Measurements from ENCODE around the gene ACOXL.
A peak's percentile ranks its signal among the peaks of the same experiment; 100 is the strongest.

The ACOXL gene

GRCh38 chr2:110752871-110753270 is 20.5 kb downstream of the ACOXL start:
- DNase-seq (ENCODE audit: low read depth, low spot score), result no peak
- Histone ChIP-seq H3K27ac (ENCODE audit: low read length) (no peak overlapping the region), H3K9me3 (ENCODE audit: control insufficient read depth, insufficient read depth, low read length) (no peaks in the 10 kb centered on the region), H3K36me3 (ENCODE audit: control insufficient read depth, insufficient read depth, low read length) (no peaks in the 10 kb centered on the region), H3K4me1 (ENCODE audit: control insufficient read depth, insufficient read depth, low read length) (peaks cover 6% of the 10 kb centered on the region), H3K4me3 (ENCODE audit: low read length) (no peak overlapping the region), H3K27me3 (ENCODE audit: control insufficient read depth, insufficient read depth, low read length) (no peaks in the 10 kb centered on the region)
- WGBS (ENCODE audit: insufficient coverage, insufficient read length), result no CpG with 5 or more reads among the region's 2 CpGs

GRCh38 chr2:110755491-110756078 is 23.2 kb downstream of the ACOXL start:
- H3K27me3 ChIP-seq (ENCODE audit: control insufficient read depth, insufficient read depth, low read length), result no peaks in the 10 kb centered on the region
- WGBS (ENCODE audit: insufficient coverage, insufficient read length), result no CpG with 5 or more reads among the region's 4 CpGs
- H3K4me1 ChIP-seq (ENCODE audit: control insufficient read depth, insufficient read depth, low read length), result no peaks in the 10 kb centered on the region
- no peaks in the 10 kb centered on the region for H3K9me3 ChIP-seq (ENCODE audit: control insufficient read depth, insufficient read depth, low read length)
- DNase-seq (ENCODE audit: low read depth, low spot score), result no peak
- H3K4me3 ChIP-seq (ENCODE audit: low read length), result no peak overlapping the region
- H3K36me3 ChIP-seq (ENCODE audit: control insufficient read depth, insufficient read depth, low read length), result no peaks in the 10 kb centered on the region
- H3K27ac ChIP-seq (ENCODE audit: low read length), result no peak overlapping the region

GRCh38 chr2:110759411-110759810 is 27.0 kb downstream of the ACOXL start:
- Histone ChIP-seq H3K36me3 (ENCODE audit: control insufficient read depth, insufficient read depth, low read length) (no peaks in the 10 kb centered on the region), H3K27ac (ENCODE audit: low read length) (no peak overlapping the region), H3K4me3 (ENCODE audit: low read length) (no peak overlapping the region), H3K27me3 (ENCODE audit: control insufficient read depth, insufficient read depth, low read length) (no peaks in the 10 kb centered on the region), H3K4me1 (ENCODE audit: control insufficient read depth, insufficient read depth, low read length) (no peaks in the 10 kb centered on the region), H3K9me3 (ENCODE audit: control insufficient read depth, insufficient read depth, low read length) (no peaks in the 10 kb centered on the region)
- no peak for DNase-seq (ENCODE audit: low read depth, low spot score)
- WGBS (ENCODE audit: insufficient coverage, insufficient read length), result no CpG with 5 or more reads among the region's 2 CpGs

GRCh38 chr2:110764931-110765330 is 32.6 kb downstream of the ACOXL start:
- Histone ChIP-seq H3K4me3 (ENCODE audit: low read length) (no peak overlapping the region), H3K9me3 (ENCODE audit: control insufficient read depth, insufficient read depth, low read length) (no peaks in the 10 kb centered on the region), H3K27me3 (ENCODE audit: control insufficient read depth, insufficient read depth, low read length) (no peaks in the 10 kb centered on the region), H3K27ac (ENCODE audit: low read length) (no peak overlapping the region), H3K36me3 (ENCODE audit: control insufficient read depth, insufficient read depth, low read length) (no peaks in the 10 kb centered on the region), H3K4me1 (ENCODE audit: control insufficient read depth, insufficient read depth, low read length) (peaks cover 2% of the 10 kb centered on the region; the same call in 1 of the 2 replicates)
- WGBS (ENCODE audit: insufficient coverage, insufficient read length), result no CpG with 5 or more reads among the region's 1 CpG
- DNase-seq (ENCODE audit: low read depth, low spot score), result no peak

GRCh38 chr2:110766291-110766690 is 33.9 kb downstream of the ACOXL start:
- no peak for DNase-seq (ENCODE audit: low read depth, low spot score)
- no peak overlapping the region for H3K27ac ChIP-seq (ENCODE audit: low read length)
- H3K9me3 ChIP-seq (ENCODE audit: control insufficient read depth, insufficient read depth, low read length), result no peaks in the 10 kb centered on the region
- WGBS (ENCODE audit: insufficient coverage, insufficient read length), result no CpG with 5 or more reads among the region's 3 CpGs
- H3K36me3 ChIP-seq (ENCODE audit: control insufficient read depth, insufficient read depth, low read length), result no peaks in the 10 kb centered on the region
- H3K27me3 ChIP-seq (ENCODE audit: control insufficient read depth, insufficient read depth, low read length), result no peaks in the 10 kb centered on the region
- H3K4me3 ChIP-seq (ENCODE audit: low read length), result no peak overlapping the region
- peaks cover 5% of the 10 kb centered on the region for H3K4me1 ChIP-seq (ENCODE audit: control insufficient read depth, insufficient read depth, low read length)

- no peaks in the 10 kb centered on the region for H3K36me3 ChIP-seq (ENCODE audit: control insufficient read depth, insufficient read depth, low read length)
- WGBS (ENCODE audit: insufficient coverage, insufficient read length), result no CpG with 5 or more reads among the region's 10 CpGs
- H3K27me3 ChIP-seq (ENCODE audit: control insufficient read depth, insufficient read depth, low read length), result no peaks in the 10 kb centered on the region
- no peak overlapping the region for H3K27ac ChIP-seq (ENCODE audit: low read length)
- H3K9me3 ChIP-seq (ENCODE audit: control insufficient read depth, insufficient read depth, low read length), result no peaks in the 10 kb centered on the region
- no peak overlapping the region for H3K4me3 ChIP-seq (ENCODE audit: low read length)
- peaks cover 9% of the 10 kb centered on the region for H3K4me1 ChIP-seq (ENCODE audit: control insufficient read depth, insufficient read depth, low read length)
- no peak for DNase-seq (ENCODE audit: low read depth, low spot score)
These were observed 36.2 kb downstream of the ACOXL start for GRCh38 chr2:110768591-110768990.

- Histone ChIP-seq H3K27ac (ENCODE audit: low read length) (no peak overlapping the region), H3K4me1 (ENCODE audit: control insufficient read depth, insufficient read depth, low read length) (peaks cover 9% of the 10 kb centered on the region), H3K9me3 (ENCODE audit: control insufficient read depth, insufficient read depth, low read length) (no peaks in the 10 kb centered on the region), H3K36me3 (ENCODE audit: control insufficient read depth, insufficient read depth, low read length) (no peaks in the 10 kb centered on the region), H3K4me3 (ENCODE audit: low read length) (no peak overlapping the region), H3K27me3 (ENCODE audit: control insufficient read depth, insufficient read depth, low read length) (no peaks in the 10 kb centered on the region)
- no CpG with 5 or more reads among the region's 16 CpGs for WGBS (ENCODE audit: insufficient coverage, insufficient read length)
- DNase-seq (ENCODE audit: low read depth, low spot score), result no peak
These were observed 38.1 kb downstream of the ACOXL start for GRCh38 chr2:110770404-110770958.

GRCh38 chr2:110770959-110771431 is 38.6 kb downstream of the ACOXL start:
- Histone ChIP-seq H3K4me3 (ENCODE audit: low read length) (no peak overlapping the region), H3K4me1 (ENCODE audit: control insufficient read depth, insufficient read depth, low read length) (peaks cover 9% of the 10 kb centered on the region), H3K9me3 (ENCODE audit: control insufficient read depth, insufficient read depth, low read length) (no peaks in the 10 kb centered on the region), H3K27ac (ENCODE audit: low read length) (no peak overlapping the region), H3K36me3 (ENCODE audit: control insufficient read depth, insufficient read depth, low read length) (no peaks in the 10 kb centered on the region), H3K27me3 (ENCODE audit: control insufficient read depth, insufficient read depth, low read length) (no peaks in the 10 kb centered on the region)
- no CpG with 5 or more reads among the region's 7 CpGs for WGBS (ENCODE audit: insufficient coverage, insufficient read length)
- no peak for DNase-seq (ENCODE audit: low read depth, low spot score)

GRCh38 chr2:110771547-110772382 is 39.4 kb downstream of the ACOXL start:
- H3K4me1 ChIP-seq (ENCODE audit: control insufficient read depth, insufficient read depth, low read length), result peaks cover 9% of the 10 kb centered on the region
- H3K36me3 ChIP-seq (ENCODE audit: control insufficient read depth, insufficient read depth, low read length), result no peaks in the 10 kb centered on the region

GRCh38 chr2:110772383-110772755 is 40.0 kb downstream of the ACOXL start:
- WGBS (ENCODE audit: insufficient coverage, insufficient read length), result no CpG with 5 or more reads among the region's 6 CpGs
- Histone ChIP-seq H3K4me1 (ENCODE audit: control insufficient read depth, insufficient read depth, low read length) (peaks cover 9% of the 10 kb centered on the region), H3K27ac (ENCODE audit: low read length) (no peak overlapping the region)

More at GRCh38 chr2:110771547-110772382, 39.4 kb downstream of the ACOXL start:
- no CpG with 5 or more reads among the region's 5 CpGs for whole genome bisulfite sequencing (ENCODE audit: insufficient coverage, insufficient read length)
- H3K9me3 ChIP-seq (ENCODE audit: control insufficient read depth, insufficient read depth, low read length), result no peaks in the 10 kb centered on the region
- peak; percentile 16 for DNase-seq (ENCODE audit: low read depth, low spot score)
- no peaks in the 10 kb centered on the region for H3K27me3 ChIP-seq (ENCODE audit: control insufficient read depth, insufficient read depth, low read length)
- H3K4me3 ChIP-seq (ENCODE audit: low read length), result no peak overlapping the region
- no peak overlapping the region for H3K27ac ChIP-seq (ENCODE audit: low read length)

More at GRCh38 chr2:110772383-110772755, 40.0 kb downstream of the ACOXL start:
- no peaks in the 10 kb centered on the region for H3K27me3 ChIP-seq (ENCODE audit: control insufficient read depth, insufficient read depth, low read length)
- H3K9me3 ChIP-seq (ENCODE audit: control insufficient read depth, insufficient read depth, low read length), result no peaks in the 10 kb centered on the region
- no peaks in the 10 kb centered on the region for H3K36me3 ChIP-seq (ENCODE audit: control insufficient read depth, insufficient read depth, low read length)
- no peak for DNase-seq (ENCODE audit: low read depth, low spot score)
- H3K4me3 ChIP-seq (ENCODE audit: low read length), result no peak overlapping the region

All from iPS DF 6.9 (cell line).